ENCODE data around the gene PDXP. TPM values are rescaled to one million over a fixed set of nuclear protein-coding genes. Genes with fewer than 3 reads are reported as not detected.
A peak's percentile ranks its signal among the peaks of the same experiment; 100 is the strongest.

The PDXP gene
- total RNA-seq, 1 experiment from 2014 or later = 24.5 TPM

- H3K36me3 ChIP-seq (ENCODE audit: control insufficient read depth, insufficient read depth, low read length) = 0 out of 2 replicates have a peak, but pooled peaks cover 2% of the 10 kb centered on the region
- no peak overlapping the region for H3K4me3 Mint-ChIP-seq (ENCODE audit: unreplicated experiment)
- H3K27me3 Mint-ChIP-seq (ENCODE audit: insufficient read depth, unreplicated experiment) = no peaks in the 10 kb centered on the region
- no peak for DNase-seq
- no peak for TF ChIP-seq CTCF (IDR thresholded peaks at IDR 0.05; ENCODE audit: insufficient read depth in 1 of 2, low read depth in 1 of 2, low read length in 1 of 2, severe bottlenecking in 1 of 2, unreplicated experiment in 1 of 2)
- no peaks in the 10 kb centered on the region for H3K9me3 ChIP-seq
- ChIA-PET POLR2A (interaction anchor here (0.6 kb wide), 1 partner anchor 9 kb away, joined by 3 read pairs; the partner anchor contains the start of gene GGA1), CTCF (interaction anchor here (0.6 to 2.0 kb wide), 2 partner anchors 10 to 41 kb away, joined by 3 to 4 read pairs; partner anchors contain the start of gene PDXP)
- H3K4me1 Mint-ChIP-seq (ENCODE audit: low read depth, unreplicated experiment) = no peaks in the 10 kb centered on the region
- no peak overlapping the region for H3K27ac Mint-ChIP-seq (ENCODE audit: unreplicated experiment)
- H3K27me3 ChIP-seq (replicated peaks; ENCODE audit: control insufficient read depth, insufficient read depth, low read length) = no peaks in the 10 kb centered on the region
- H3K36me3 Mint-ChIP-seq (ENCODE audit: insufficient read depth, unreplicated experiment) = peaks cover 11% of the 10 kb centered on the region
- intact Hi-C loops (cut with micrococcal nuclease; ENCODE audit: unreplicated experiment) = no loop called here
- no peak overlapping the region for H3K4me3 ChIP-seq (ENCODE audit: low read depth, low read length)
- no peaks in the 10 kb centered on the region for H3K4me1 ChIP-seq
- H3K9me3 Mint-ChIP-seq (ENCODE audit: unreplicated experiment) = no peaks in the 10 kb centered on the region
- BruUV-seq (replicated peaks) = no TSS peak
These were observed 41.1 kb upstream of the PDXP start for GRCh38 chr22:37617431-37617830.

DNA sequence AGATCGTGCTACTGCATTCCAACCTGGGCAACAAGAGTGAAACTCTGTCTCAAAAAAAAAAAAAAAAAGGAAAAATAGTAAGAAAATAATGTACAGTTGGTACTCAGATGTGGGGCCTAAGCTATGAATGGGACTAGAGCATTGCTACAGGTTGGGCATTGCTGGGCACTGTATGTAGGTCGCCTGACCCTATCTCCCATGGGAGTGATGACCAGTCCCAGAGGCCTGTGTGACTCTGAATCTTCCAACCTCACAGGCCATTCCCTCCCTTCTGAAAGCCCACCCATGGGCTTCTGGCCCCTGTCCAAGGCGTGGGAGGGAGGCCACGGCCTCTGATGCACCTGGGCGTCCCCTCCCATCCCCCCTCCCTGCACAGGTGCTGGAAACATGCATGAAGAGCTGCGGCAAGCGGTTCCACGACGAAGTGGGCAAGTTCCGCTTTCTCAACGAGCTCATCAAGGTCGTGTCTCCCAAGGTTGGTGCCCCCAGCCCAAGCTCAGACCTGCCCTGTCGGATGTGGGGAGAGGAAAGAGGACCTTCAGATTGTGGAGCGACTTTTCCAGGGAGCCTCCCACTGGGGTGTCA lies 40.4 kb upstream of the PDXP start:
- no peaks in the 10 kb centered on the region for H3K9me3 ChIP-seq
- Mint-ChIP-seq H3K27ac (ENCODE audit: unreplicated experiment) (no peak overlapping the region), H3K36me3 (ENCODE audit: insufficient read depth, unreplicated experiment) (peaks cover 14% of the 10 kb centered on the region), H3K4me1 (ENCODE audit: low read depth, unreplicated experiment) (no peaks in the 10 kb centered on the region), H3K27me3 (ENCODE audit: insufficient read depth, unreplicated experiment) (no peaks in the 10 kb centered on the region), H3K9me3 (ENCODE audit: unreplicated experiment) (no peaks in the 10 kb centered on the region), H3K4me3 (ENCODE audit: unreplicated experiment) (no peak overlapping the region)
- intact Hi-C loops (cut with micrococcal nuclease; ENCODE audit: unreplicated experiment) = no loop called here
- no peaks in the 10 kb centered on the region for H3K27me3 ChIP-seq (replicated peaks; ENCODE audit: control insufficient read depth, insufficient read depth, low read length)
- CTCF ChIA-PET = interaction anchor here (0.6 to 2.1 kb wide), 3 partner anchors 11 to 40 kb away, joined by 3 to 5 read pairs (median 3); partner anchors contain the start of gene PDXP
- no peak for DNase-seq
- POLR2A ChIA-PET = interaction anchor here (0.6 kb wide), 1 partner anchor 10 kb away, joined by 3 read pairs; the partner anchor contains the start of gene GGA1
- H3K4me1 ChIP-seq = no peaks in the 10 kb centered on the region
- no peak overlapping the region for H3K4me3 ChIP-seq (ENCODE audit: low read depth, low read length)
- BruUV-seq (replicated peaks) = TSS peak; percentile 27
- H3K36me3 ChIP-seq (ENCODE audit: control insufficient read depth, insufficient read depth, low read length) = 0 out of 2 replicates have a peak, but pooled peaks cover 2% of the 10 kb centered on the region
- no peak for TF ChIP-seq CTCF (IDR thresholded peaks at IDR 0.05; ENCODE audit: insufficient read depth in 1 of 2, low read depth in 1 of 2, low read length in 1 of 2, severe bottlenecking in 1 of 2, unreplicated experiment in 1 of 2)

GRCh38 chr22:37618674-37619073 lies 39.8 kb upstream of the PDXP start:
- DNase-seq = no peak
- CTCF ChIA-PET = interaction anchor here (0.7 to 2.1 kb wide), 2 partner anchors 12 to 24 kb away, joined by 3 to 5 read pairs; no protein-coding TSS in a partner anchor
- Mint-ChIP-seq H3K36me3 (ENCODE audit: insufficient read depth, unreplicated experiment) (peaks cover 19% of the 10 kb centered on the region), H3K27ac (ENCODE audit: unreplicated experiment) (no peak overlapping the region), H3K9me3 (ENCODE audit: unreplicated experiment) (no peaks in the 10 kb centered on the region), H3K27me3 (ENCODE audit: insufficient read depth, unreplicated experiment) (no peaks in the 10 kb centered on the region), H3K4me3 (ENCODE audit: unreplicated experiment) (no peak overlapping the region), H3K4me1 (ENCODE audit: low read depth, unreplicated experiment) (no peaks in the 10 kb centered on the region)
- intact Hi-C loops (cut with micrococcal nuclease; ENCODE audit: unreplicated experiment) = no loop called here
- H3K27me3 ChIP-seq (replicated peaks; ENCODE audit: control insufficient read depth, insufficient read depth, low read length) = no peaks in the 10 kb centered on the region
- H3K4me3 ChIP-seq (ENCODE audit: low read depth, low read length) = no peak overlapping the region
- TF ChIP-seq CTCF (IDR thresholded peaks at IDR 0.05; ENCODE audit: insufficient read depth in 1 of 2, low read depth in 1 of 2, low read length in 1 of 2, severe bottlenecking in 1 of 2, unreplicated experiment in 1 of 2) = no peak
- no peaks in the 10 kb centered on the region for H3K9me3 ChIP-seq
- BruUV-seq (replicated peaks) = no TSS peak
- POLR2A ChIA-PET = no interaction called here
- H3K4me1 ChIP-seq = no peaks in the 10 kb centered on the region
- H3K36me3 ChIP-seq (ENCODE audit: control insufficient read depth, insufficient read depth, low read length) = 0 out of 2 replicates have a peak, but pooled peaks cover 2% of the 10 kb centered on the region
